Measurements from ENCODE around the gene KAZN. TPM values are rescaled to one million over a fixed set of nuclear protein-coding genes. Genes with fewer than 3 reads are reported as not detected.

The KAZN gene
- polyA plus RNA-seq, 1 donor from 2014 or later: 20.6 TPM

GRCh38 chr1:15005116-15005515 lies 406.6 kb downstream of the KAZN start:
- Histone ChIP-seq H3K4me3 (ENCODE audit: low read length) (no peak overlapping the region), H2AFZ (ENCODE audit: low read depth, low read length) (no peak overlapping the region), H3F3A (ENCODE audit: insufficient read depth, low read length, poor library complexity, severe bottlenecking) (no peaks in the 10 kb centered on the region), H3K27me3 (ENCODE audit: insufficient read depth, low read depth, low read length) (no peaks in the 10 kb centered on the region), H3K9ac (ENCODE audit: low read length) (no peak overlapping the region), H3K9me2 (ENCODE audit: insufficient read depth, low read length) (no peaks in the 10 kb centered on the region), H3K36me3 (ENCODE audit: insufficient read depth, low read length) (no peaks in the 10 kb centered on the region), H4K20me1 (ENCODE audit: insufficient read depth) (no peaks in the 10 kb centered on the region), H3K4me2 (ENCODE audit: low read length) (no peak overlapping the region), H3K79me2 (replicated peaks; ENCODE audit: insufficient read depth, low read length) (no peaks in the 10 kb centered on the region), H3K27ac (ENCODE audit: low read length) (no peak overlapping the region), H3K9me3 (ENCODE audit: low read length) (peaks cover 5% of the 10 kb centered on the region)
- TF ChIP-seq POLR2AphosphoS5 (IDR thresholded peaks at IDR 0.05): no peak
- no peak for TF ChIP-seq EP300 (conservative IDR thresholded peaks at IDR 0.05; ENCODE audit: poor library complexity, severe bottlenecking)
- TF ChIP-seq RAD21 (conservative IDR thresholded peaks at IDR 0.05): no peak
- no peak for TF ChIP-seq CTCF (IDR thresholded peaks at IDR 0.05; ENCODE audit: poor library complexity, severe bottlenecking)
- TF ChIP-seq REST (IDR thresholded peaks at IDR 0.05; ENCODE audit: borderline replicate concordance): no peak

GRCh38 chr1:15007368-15007767 lies 408.9 kb downstream of the KAZN start:
- Histone ChIP-seq H2AFZ (ENCODE audit: low read depth, low read length) (no peak overlapping the region), H3K36me3 (ENCODE audit: insufficient read depth, low read length) (no peaks in the 10 kb centered on the region), H3K27ac (ENCODE audit: low read length) (no peak overlapping the region), H3K4me3 (ENCODE audit: low read length) (no peak overlapping the region), H3K27me3 (ENCODE audit: insufficient read depth, low read depth, low read length) (no peaks in the 10 kb centered on the region), H3K4me2 (ENCODE audit: low read length) (no peak overlapping the region), H3K9ac (ENCODE audit: low read length) (no peak overlapping the region), H3K9me2 (ENCODE audit: insufficient read depth, low read length) (no peaks in the 10 kb centered on the region), H3K9me3 (ENCODE audit: low read length) (peaks cover 6% of the 10 kb centered on the region), H3K79me2 (replicated peaks; ENCODE audit: insufficient read depth, low read length) (no peaks in the 10 kb centered on the region), H4K20me1 (ENCODE audit: insufficient read depth) (no peaks in the 10 kb centered on the region), H3F3A (ENCODE audit: insufficient read depth, low read length, poor library complexity, severe bottlenecking) (no peaks in the 10 kb centered on the region)
- TF ChIP-seq CTCF (IDR thresholded peaks at IDR 0.05; ENCODE audit: poor library complexity, severe bottlenecking) (no peak), EZH2 (IDR thresholded peaks at IDR 0.05; ENCODE audit: borderline replicate concordance, insufficient read depth, low read length, poor library complexity, severe bottlenecking) (no peak), POLR2AphosphoS5 (IDR thresholded peaks at IDR 0.05) (no peak), TAF1 (IDR thresholded peaks at IDR 0.05; ENCODE audit: low read depth) (no peak), RAD21 (conservative IDR thresholded peaks at IDR 0.05) (no peak), SMC3 (conservative IDR thresholded peaks at IDR 0.05; ENCODE audit: poor library complexity) (no peak), REST (IDR thresholded peaks at IDR 0.05; ENCODE audit: borderline replicate concordance) (no peak), EP300 (conservative IDR thresholded peaks at IDR 0.05; ENCODE audit: poor library complexity, severe bottlenecking) (no peak), MXI1 (conservative IDR thresholded peaks at IDR 0.05; ENCODE audit: poor library complexity, severe bottlenecking) (no peak)
